K562 (cell line): ENCODE measurements around the gene SNRPA. TPM values are rescaled to one million over a fixed set of nuclear protein-coding genes. Genes with fewer than 3 reads are reported as not detected.

Source experiments
- COPS2 ChIP-seq: fragments of 450-650 bp; conservative IDR thresholded peaks from 2 replicates; pipeline ENCODE4 v1.6.1; 2016; ENCODE audit warnings: mild to moderate bottlenecking, moderate library complexity
- ETS1 ChIP-seq: conservative IDR thresholded peaks from 2 replicates; pipeline ENCODE4 v1.6.1; 2011; ENCODE audit warnings: low read depth, mild to moderate bottlenecking, low read length; ENCODE audit not compliant: control insufficient read depth
- FOS ChIP-seq: IDR thresholded peaks from 3 replicates; pipeline ENCODE4 v1.6.1; 2011; ENCODE audit not compliant: insufficient read length; ENCODE audit errors: extremely low read depth
- HMG20A ChIP-seq: fragments of 450-650 bp; formaldehyde crosslinking; conservative IDR thresholded peaks from 2 replicates; pipeline ENCODE4 v1.4.0; 2020; ENCODE audit warnings: mild to moderate bottlenecking, mixed read lengths
- KLF6 ChIP-seq: fragments of 250-450 bp; sonication (Bioruptor Pico); IDR thresholded peaks from 2 replicates; pipeline ENCODE4 v1.4.0; 2020; ENCODE audit warnings: mild to moderate bottlenecking, moderate library complexity, borderline replicate concordance
- LCOR ChIP-seq: sonication (generic); formaldehyde crosslinking; IDR thresholded peaks from 2 replicates; pipeline ENCODE4 v1.8.0; 2022; ENCODE audit warnings: mild to moderate bottlenecking, missing genetic modification reagents
- MEIS2 ChIP-seq: fragments of 450-650 bp; IDR thresholded peaks from 2 replicates; pipeline ENCODE4 v1.6.1; 2014; ENCODE audit warnings: mild to moderate bottlenecking; ENCODE audit not compliant: partially characterized antibody
- NCOA4 ChIP-seq: fragments of 450-650 bp; IDR thresholded peaks from 2 replicates; pipeline ENCODE4 v1.6.1; 2018; ENCODE audit warnings: mild to moderate bottlenecking; ENCODE audit not compliant: partially characterized antibody
- OTX1 ChIP-seq: fragments of 450-650 bp; formaldehyde crosslinking; IDR thresholded peaks from 2 replicates; pipeline ENCODE4 v1.4.0; 2022; ENCODE audit warnings: mild to moderate bottlenecking
- PML ChIP-seq: IDR thresholded peaks from 2 replicates; pipeline ENCODE4 v1.6.1; 2012; ENCODE audit warnings: low read length, inconsistent platforms
- POLR2G ChIP-seq: fragments of 200-400 bp; formaldehyde crosslinking; IDR thresholded peaks from 2 replicates; pipeline ENCODE4 v1.6.1; 2017; ENCODE audit warnings: low read depth, mild to moderate bottlenecking, antibody characterized with exemption, low read length, moderate library complexity
- RB1 ChIP-seq: fragments of 450-650 bp; IDR thresholded peaks from 2 replicates; pipeline ENCODE4 v1.6.1; 2017; ENCODE audit warnings: low read depth, mild to moderate bottlenecking
- SRSF9 ChIP-seq: fragments of 200-400 bp; formaldehyde crosslinking; IDR thresholded peaks from 2 replicates; pipeline ENCODE4 v1.6.1; 2017; ENCODE audit warnings: low read depth, low read length, borderline replicate concordance
- SUPT5H ChIP-seq: fragments of 450-650 bp; IDR thresholded peaks from 2 replicates; pipeline ENCODE4 v1.6.1; 2016
- TEAD4 ChIP-seq, 2 experiments: sonication (generic) in 1 of 2; formaldehyde crosslinking in 1 of 2; IDR thresholded peaks; 2 replicates each; pipeline versions ENCODE4 v1.6.1 to v1.8.0; 2012 to 2022; ENCODE audit warnings: borderline replicate concordance in 1 of 2, inconsistent platforms in 1 of 2, low read length in 1 of 2, mild to moderate bottlenecking in 1 of 2, missing genetic modification reagents in 1 of 2
- TFAP4 ChIP-seq: sonication (generic); formaldehyde crosslinking; IDR thresholded peaks from 2 replicates; pipeline ENCODE4 v1.8.0; 2022; ENCODE audit warnings: missing genetic modification reagents, mild to moderate bottlenecking, moderate library complexity, borderline replicate concordance
- U2AF2 ChIP-seq: fragments of 200-400 bp; formaldehyde crosslinking; optimal IDR thresholded peaks from 2 replicates; pipeline ENCODE3; 2017; ENCODE audit warnings: low read depth, mild to moderate bottlenecking, low read length
- ZFP1 ChIP-seq: fragments of 450-650 bp; formaldehyde crosslinking; IDR thresholded peaks from 2 replicates; pipeline ENCODE4 v1.4.0; 2020; ENCODE audit warnings: mild to moderate bottlenecking, mixed read lengths
- ZFX ChIP-seq: sonication (generic); formaldehyde crosslinking; IDR thresholded peaks from 2 replicates; pipeline ENCODE4 v1.8.0; 2022; ENCODE audit warnings: mild to moderate bottlenecking, missing genetic modification reagents, moderate library complexity
- ZMIZ1 ChIP-seq, 2 experiments: fragments of 150-350 bp in 1 of 2; IDR thresholded peaks; 2 replicates each; pipeline ENCODE4 v1.6.1; 2012 to 2016; ENCODE audit warnings: low read depth in 2 of 2, low read length in 2 of 2, mild to moderate bottlenecking in 1 of 2, moderate library complexity in 1 of 2
- ZNF3 ChIP-seq: fragments of 250-450 bp; sonication (Bioruptor Pico); IDR thresholded peaks from 2 replicates; pipeline ENCODE4 v1.5.0; 2021; ENCODE audit warnings: mild to moderate bottlenecking, moderate library complexity
- ZNF316 ChIP-seq: fragments of 450-650 bp; IDR thresholded peaks from 2 replicates; pipeline ENCODE4 v1.6.1; 2016
- polyA plus RNA-seq, 8 experiments: library from polyadenylated mRNA; depleted of rRNA in 4 of 8; stranded (reverse) in 5 of 8; unstranded in 3 of 8; fragments of >200 nt; fragmentation: Nextera tagmentation in 2 of 8; fragmentation: Illumina TruSeq in 1 of 8; extraction: Ambion mirVana in 2 of 8; extraction: Trizol in 1 of 8; gene quantifications; 2 replicates each; pipeline versions ENCODE4 v1.2.1 to v1.2.3, GENCODE V29; 2011 to 2014; ENCODE audit warnings: inconsistent platforms in 1 of 8, missing spikeins in 1 of 8
- total RNA-seq, 7 experiments: library from RNA; depleted of rRNA in 6 of 7; stranded (reverse); fragments of >200 nt in 6 of 7; fragmentation: Illumina TruSeq in 2 of 7; extraction: Trizol in 2 of 7; gene quantifications; 2 replicates each; pipeline versions ENCODE4 v1.2.1 to v1.2.3, GENCODE V29; 2011 to 2021; ENCODE audit warnings: low replicate concordance in 1 of 7
- TF ChIP-seq, protein P1 (sequence below): IDR thresholded peaks from 2 replicates; pipeline ENCODE4 v1.6.1; 2014; ENCODE audit warnings: antibody characterized with exemption

Gene SNRPA
- total and polyA plus RNA-seq, 9 of the 15 experiments (the other 6 are each of a cell fraction or from before 2014, with no cell fraction given) = 16.3 to 311 (median 193) TPM

GRCh38 chr19:40702337-40703012 is 48.5 kb upstream of the SNRPA start (continued):
- TF ChIP-seq MEIS2 (peak; percentile 42), SRSF9 (no peak), POLR2G (no peak), TFAP4 (peak; percentile 57), ZFP1 (no peak), RB1 (peak; percentile 93), ETS1 (0 out of 2 replicates have a peak, but pooled peaks have one; percentile 56), KLF6 (CRISPR knock-in tag) (no peak), ZMIZ1 (IDR thresholded peaks at IDR 0.05; ENCODE audit: low read depth in 2 of 2, low read length in 2 of 2) (no peak), LCOR (CRISPR knock-in tag) (no peak), TEAD4 (IDR thresholded peaks at IDR 0.05; ENCODE audit: low read length) (no peak), TEAD4 (CRISPR knock-in tag; IDR thresholded peaks at IDR 0.05; ENCODE audit: borderline replicate concordance) (no peak), NCOA4 (no peak), PML (no peak), ZFX (CRISPR knock-in tag) (peak; percentile 92), FOS (no peak), OTX1 (CRISPR knock-in tag) (no peak), ZNF3 (CRISPR knock-in tag) (no peak), SUPT5H (peak; percentile 45), ZNF316 (no peak), COPS2 (no peak), U2AF2 (no peak), HMG20A (CRISPR knock-in tag) (no peak)
- TF ChIP-seq, protein P1, sequence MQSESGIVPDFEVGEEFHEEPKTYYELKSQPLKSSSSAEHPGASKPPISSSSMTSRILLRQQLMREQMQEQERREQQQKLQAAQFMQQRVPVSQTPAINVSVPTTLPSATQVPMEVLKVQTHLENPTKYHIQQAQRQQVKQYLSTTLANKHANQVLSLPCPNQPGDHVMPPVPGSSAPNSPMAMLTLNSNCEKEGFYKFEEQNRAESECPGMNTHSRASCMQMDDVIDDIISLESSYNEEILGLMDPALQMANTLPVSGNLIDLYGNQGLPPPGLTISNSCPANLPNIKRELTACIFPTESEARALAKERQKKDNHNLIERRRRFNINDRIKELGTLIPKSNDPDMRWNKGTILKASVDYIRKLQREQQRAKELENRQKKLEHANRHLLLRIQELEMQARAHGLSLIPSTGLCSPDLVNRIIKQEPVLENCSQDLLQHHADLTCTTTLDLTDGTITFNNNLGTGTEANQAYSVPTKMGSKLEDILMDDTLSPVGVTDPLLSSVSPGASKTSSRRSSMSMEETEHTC = no peak
